ENCODE results near the gene ECHDC3.

GRCh38 chr10:11760151-11760550 lies 18.0 kb downstream of the ECHDC3 start:
- TF ChIP-seq POLR2AphosphoS5 (IDR thresholded peaks at IDR 0.05) (no peak), POLR2A (IDR thresholded peaks at IDR 0.05) (no peak), CTCF (IDR thresholded peaks at IDR 0.05) (no peak)
